GM21515 (cell line): Measurements from ENCODE around the gene MAT1A.
"Not testable (repeated sequence)": the region's sequence is repeated elsewhere in the genome, so short reads cannot be mapped to it uniquely, and the experiment has no call there.

Experiments
- ATAC-seq: cut with Tn5 transposase; IDR thresholded peaks from one replicate; pipeline ENCODE4 v1.9.1; 2021; ENCODE audit not compliant: unreplicated experiment

Gene MAT1A

DNA sequence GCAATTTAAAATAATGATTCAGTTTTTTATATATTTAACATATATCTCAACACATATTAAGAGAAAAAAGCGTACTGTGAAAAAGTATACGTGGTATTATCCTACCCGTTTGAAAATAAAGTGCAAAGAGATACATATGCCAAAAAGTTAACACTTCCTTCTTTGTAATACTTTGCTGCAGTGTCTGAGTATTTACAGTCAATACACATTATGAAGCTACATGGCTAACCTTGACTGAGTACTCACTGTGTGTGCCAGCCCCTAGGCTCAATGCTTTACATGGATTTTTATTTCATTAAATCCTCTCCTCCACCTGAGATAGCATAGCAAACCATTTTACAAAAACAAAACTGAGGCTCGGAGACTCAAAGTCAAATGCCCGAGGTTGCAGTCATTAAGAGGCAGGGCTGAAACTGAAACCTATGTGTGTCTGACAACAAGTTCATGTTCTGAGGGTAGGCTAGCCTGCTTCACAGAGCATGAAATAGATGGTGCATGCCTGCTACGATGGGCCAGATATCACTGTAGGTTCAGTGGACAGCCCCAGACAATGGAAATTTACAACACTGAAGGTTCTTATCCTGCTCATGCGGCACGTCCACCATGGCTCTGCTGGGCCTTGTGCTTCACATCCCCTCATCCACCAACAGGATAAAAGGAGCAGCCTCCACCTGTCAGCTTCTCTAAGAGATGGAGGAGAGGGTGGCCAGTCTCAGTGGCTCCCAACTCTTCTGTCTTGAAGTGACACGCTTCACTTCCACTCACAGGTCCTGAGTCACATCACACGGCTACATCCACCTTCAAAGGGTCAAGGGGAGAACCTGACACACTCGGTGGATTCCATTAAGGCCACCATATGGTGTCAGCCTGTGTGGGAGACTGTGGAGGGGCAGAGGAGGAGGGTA lies 54.9 kb downstream of the MAT1A start:
- ATAC-seq: peak; percentile 100

DNA sequence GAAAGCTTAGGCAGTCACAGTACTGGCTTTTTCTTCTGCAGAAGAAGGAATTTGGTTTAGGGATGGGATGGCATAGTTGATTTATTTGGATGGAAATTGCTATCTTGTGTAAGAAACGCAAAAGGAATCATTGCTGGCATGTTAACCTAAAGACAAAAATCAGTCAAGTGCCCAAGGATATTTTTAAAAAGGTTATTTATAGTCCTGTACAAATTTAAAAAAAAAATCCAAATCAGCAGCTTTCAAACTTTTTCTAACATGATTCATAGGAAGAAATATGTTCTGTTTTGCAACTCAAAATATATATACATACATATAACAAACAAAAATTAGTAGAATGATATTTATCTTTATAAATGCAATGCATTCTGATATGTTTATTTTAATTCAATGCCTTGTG lies 55.6 kb downstream of the MAT1A start:
- ATAC-seq: not testable (repeated sequence)

DNA sequence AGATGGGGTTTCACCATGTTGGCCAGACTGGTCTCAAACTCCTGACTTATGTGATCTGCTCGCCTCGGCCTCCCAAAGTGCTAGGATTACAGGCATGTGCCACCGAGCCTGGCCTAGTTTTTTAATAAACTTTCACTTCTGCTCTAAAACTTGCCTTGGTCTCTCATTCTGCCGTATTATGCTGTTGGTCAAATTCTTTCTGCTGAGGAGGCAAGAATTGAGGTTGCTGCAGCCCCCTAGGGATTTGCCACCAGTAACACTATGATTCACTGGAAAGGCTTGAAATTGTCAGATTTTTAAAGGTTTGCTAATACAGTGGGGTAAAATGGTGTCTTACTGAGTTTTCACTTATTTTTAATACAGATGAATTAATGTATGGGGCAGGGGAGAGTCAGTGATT lies 62.7 kb downstream of the MAT1A start:
- ATAC-seq: not testable (repeated sequence)

DNA sequence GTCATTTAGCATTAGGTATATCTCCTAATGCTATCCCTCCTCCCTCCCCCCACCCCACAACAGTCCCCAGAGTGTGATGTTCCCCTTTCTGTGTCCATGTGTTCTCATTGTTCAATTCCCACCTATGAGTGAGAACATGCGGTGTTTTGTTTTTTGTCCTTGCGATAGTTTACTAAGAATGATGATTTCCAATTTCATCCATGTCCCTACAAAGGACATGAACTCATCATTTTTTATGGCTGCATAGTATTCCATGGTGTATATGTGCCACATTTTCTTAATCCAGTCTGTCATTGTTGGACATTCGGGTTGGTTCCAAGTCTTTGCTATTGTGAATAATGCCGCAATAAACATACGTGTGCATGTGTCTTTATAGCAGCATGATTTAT lies 66.4 kb downstream of the MAT1A start:
- ATAC-seq: not testable (repeated sequence)
